Measurements from ENCODE around the gene OSGEP.

Gene OSGEP

DNA sequence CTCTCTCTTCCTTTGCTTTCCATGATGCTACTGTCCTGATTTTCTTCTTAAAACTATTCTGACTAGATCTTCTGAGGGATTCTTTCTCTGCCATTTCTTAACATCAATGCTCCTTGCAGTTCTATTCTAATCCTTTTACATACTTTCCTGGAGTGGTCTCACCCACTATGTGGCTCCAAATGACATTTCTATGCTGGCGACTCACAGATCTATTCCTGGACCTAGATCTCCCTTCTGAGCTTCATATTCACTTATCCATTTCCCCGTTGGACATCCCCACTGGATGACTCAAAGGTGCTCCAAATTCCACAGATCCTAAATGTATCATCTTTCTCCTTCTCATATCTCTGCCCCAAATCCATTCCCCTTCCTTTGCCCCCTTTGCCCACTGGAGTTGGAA, 45.4 kb downstream of the OSGEP start:
- DNase-seq (ENCODE audit: low spot score) = no peak
- TF ChIP-seq, protein P1, sequence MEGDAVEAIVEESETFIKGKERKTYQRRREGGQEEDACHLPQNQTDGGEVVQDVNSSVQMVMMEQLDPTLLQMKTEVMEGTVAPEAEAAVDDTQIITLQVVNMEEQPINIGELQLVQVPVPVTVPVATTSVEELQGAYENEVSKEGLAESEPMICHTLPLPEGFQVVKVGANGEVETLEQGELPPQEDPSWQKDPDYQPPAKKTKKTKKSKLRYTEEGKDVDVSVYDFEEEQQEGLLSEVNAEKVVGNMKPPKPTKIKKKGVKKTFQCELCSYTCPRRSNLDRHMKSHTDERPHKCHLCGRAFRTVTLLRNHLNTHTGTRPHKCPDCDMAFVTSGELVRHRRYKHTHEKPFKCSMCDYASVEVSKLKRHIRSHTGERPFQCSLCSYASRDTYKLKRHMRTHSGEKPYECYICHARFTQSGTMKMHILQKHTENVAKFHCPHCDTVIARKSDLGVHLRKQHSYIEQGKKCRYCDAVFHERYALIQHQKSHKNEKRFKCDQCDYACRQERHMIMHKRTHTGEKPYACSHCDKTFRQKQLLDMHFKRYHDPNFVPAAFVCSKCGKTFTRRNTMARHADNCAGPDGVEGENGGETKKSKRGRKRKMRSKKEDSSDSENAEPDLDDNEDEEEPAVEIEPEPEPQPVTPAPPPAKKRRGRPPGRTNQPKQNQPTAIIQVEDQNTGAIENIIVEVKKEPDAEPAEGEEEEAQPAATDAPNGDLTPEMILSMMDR (IDR thresholded peaks at IDR 0.05; ENCODE audit: borderline replicate concordance, control extremely low read depth, extremely low read depth, insufficient read depth, missing control alignments) = no peak
- in situ Hi-C loops (cut with MboI; ENCODE audit: low sequenced_read_pairs, unreplicated experiment) = no loop called here

DNA sequence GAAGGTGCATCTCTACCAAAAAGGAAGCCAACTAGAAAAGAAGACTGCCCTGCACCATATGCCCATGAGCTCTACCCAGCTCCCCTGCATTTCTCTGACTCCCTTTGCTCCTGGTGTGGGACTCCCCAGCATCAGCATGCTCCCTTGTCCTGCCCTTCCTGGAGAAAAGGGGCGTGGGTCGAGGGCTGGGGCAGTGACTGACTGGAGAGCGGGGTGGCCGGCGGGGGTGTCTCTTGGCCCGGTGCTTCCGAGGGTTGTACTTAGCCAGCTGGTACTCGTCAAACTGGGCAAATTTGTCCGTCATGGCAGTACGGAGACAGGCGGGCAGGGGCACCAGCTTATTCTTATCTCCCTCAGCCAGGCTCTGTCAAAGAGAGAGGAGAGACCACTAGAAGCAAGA, 51.1 kb downstream of the OSGEP start:
- DNase-seq (ENCODE audit: low spot score) = no peak
- in situ Hi-C loops (cut with MboI; ENCODE audit: low sequenced_read_pairs, unreplicated experiment) = no loop called here
- TF ChIP-seq, protein P1 (IDR thresholded peaks at IDR 0.05; ENCODE audit: borderline replicate concordance, control extremely low read depth, extremely low read depth, insufficient read depth, missing control alignments) = no peak

DNA sequence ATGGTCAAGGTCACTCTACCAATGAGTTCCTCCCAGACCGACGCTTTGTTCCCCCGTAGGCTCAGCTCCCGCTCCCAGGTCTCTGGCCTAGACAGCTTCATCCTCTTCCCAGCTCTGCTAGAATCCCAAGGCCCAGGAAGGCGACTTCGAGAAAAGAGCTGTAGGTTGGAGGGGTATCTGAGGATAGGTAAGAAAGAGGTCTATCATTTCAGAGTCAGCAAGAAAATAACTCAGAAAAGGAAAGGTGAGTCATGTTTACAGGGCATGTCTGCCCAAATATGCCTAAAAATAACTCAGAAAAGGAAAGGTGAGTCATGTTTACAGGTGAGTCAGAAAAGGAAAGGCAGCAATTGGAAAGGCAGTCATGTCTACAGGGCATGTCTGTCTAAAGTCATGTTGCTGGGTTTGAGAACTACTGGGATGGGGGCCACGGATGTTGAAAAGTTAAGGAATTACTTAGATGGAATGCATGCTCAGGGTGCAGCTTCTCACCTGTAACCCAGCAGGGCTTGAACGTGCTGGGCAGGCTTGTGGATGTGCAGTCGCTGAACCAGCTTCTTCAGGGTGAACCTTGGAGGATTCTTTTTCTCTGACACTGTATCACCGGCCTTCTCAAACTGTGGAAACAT, 53.5 kb downstream of the OSGEP start:
- DNase-seq (ENCODE audit: low spot score) = no peak
- TF ChIP-seq, protein P1 (IDR thresholded peaks at IDR 0.05; ENCODE audit: borderline replicate concordance, control extremely low read depth, extremely low read depth, insufficient read depth, missing control alignments) = no peak
- in situ Hi-C loops (cut with MboI; ENCODE audit: low sequenced_read_pairs, unreplicated experiment) = no loop called here

DNA sequence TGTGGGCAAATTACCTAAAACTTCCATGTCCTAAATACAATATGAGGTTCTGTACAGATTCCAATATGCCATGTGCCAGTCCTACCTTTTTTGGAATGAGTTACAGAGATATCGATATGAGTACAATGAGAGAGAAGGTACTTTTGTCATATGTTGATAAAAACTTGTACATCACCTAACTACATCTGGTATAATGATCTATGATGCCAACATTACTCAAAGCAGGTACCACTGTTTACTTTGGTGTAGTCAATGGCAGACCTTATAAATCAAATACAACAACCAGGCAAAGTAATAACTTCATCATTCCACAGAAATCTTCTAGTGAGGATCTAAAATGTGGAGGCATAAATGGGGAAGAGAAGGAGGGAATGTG, 54.0 kb downstream of the OSGEP start:
- no peak for DNase-seq (ENCODE audit: low spot score)
- TF ChIP-seq, protein P1 (IDR thresholded peaks at IDR 0.05; ENCODE audit: borderline replicate concordance, control extremely low read depth, extremely low read depth, insufficient read depth, missing control alignments) = no peak
- in situ Hi-C loops (cut with MboI; ENCODE audit: low sequenced_read_pairs, unreplicated experiment) = no loop called here

DNA sequence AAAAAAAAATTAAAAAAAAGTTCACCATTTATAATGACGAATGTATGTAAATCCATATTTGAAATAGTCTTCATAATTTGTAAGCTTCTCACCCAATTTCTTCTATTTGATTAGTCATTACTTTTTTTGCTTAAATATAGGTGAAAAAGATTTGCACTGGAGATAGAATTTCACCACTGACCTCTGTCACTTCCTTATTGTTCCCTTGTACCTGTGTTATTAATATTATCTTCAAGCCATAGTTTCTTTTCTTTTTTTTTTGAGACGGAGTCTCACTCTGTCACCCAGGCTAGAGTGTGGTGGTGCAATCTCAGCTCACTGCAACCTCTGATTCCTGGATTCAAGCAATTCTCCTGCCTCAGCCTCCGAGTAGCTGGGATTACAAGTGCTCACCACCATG, 57.1 kb downstream of the OSGEP start:
- no peak for DNase-seq (ENCODE audit: low spot score)

More for the DNA sequence above, 57.1 kb downstream of the OSGEP start:
- TF ChIP-seq, protein P1 (IDR thresholded peaks at IDR 0.05; ENCODE audit: borderline replicate concordance, control extremely low read depth, extremely low read depth, insufficient read depth, missing control alignments) = no peak
- in situ Hi-C loops (cut with MboI; ENCODE audit: low sequenced_read_pairs, unreplicated experiment) = no loop called here

Data from GM13976 (cell line).